Mucosa of descending colon (tissue), 3 donors: ENCODE measurements around the gene MTCL3.

Experiments used
- ATAC-seq: fragments of 200-7000 bp; cut with Tn5 transposase; one replicate; pipeline ENCODE4 v1.9.1; 2020; ENCODE audit warnings: mild to moderate bottlenecking, moderate library complexity
- DNase-seq, 3 donors: peaks; one replicate each; pipeline ENCODE4 v3.0.0-alpha.2; 2020
- H3K36me3 ChIP-seq: fragments of 200-600 bp; one replicate; pipeline ENCODE4 v1.8.0; 2021; ENCODE audit warnings: low read depth, mild to moderate bottlenecking
- H3K4me1 ChIP-seq: fragments of 200-600 bp; one replicate; pipeline ENCODE4 v1.8.0; 2021; ENCODE audit warnings: low read depth, mild to moderate bottlenecking
- H3K4me3 ChIP-seq: fragments of 200-600 bp; one replicate; pipeline ENCODE4 v1.8.0; 2021; ENCODE audit warnings: mild to moderate bottlenecking
- H3K9me3 ChIP-seq: fragments of 200-600 bp; one replicate; pipeline ENCODE4 v1.8.0; 2021; ENCODE audit warnings: mild to moderate bottlenecking
- intact Hi-C, 2 donors: fragments of 100-400 bp; cut with DNase I in 1 of 2; cut with micrococcal nuclease in 1 of 2; formaldehyde crosslinking; loops; one replicate each; pipeline versions ENCODE4 v1.11.0 to v1.11.1; 2022; cut with DNase I, micrococcal nuclease
- TF ChIP-seq, protein P1 (sequence below): fragments of 200-600 bp; IDR thresholded peaks from one replicate; pipeline ENCODE4 v1.8.0; 2022; ENCODE audit warnings: antibody characterized with exemption, mild to moderate bottlenecking
- donor health status: DM: no; HTN: no; CAD: no; lungs with moderate emphysema.
- donor health status: DM: no; HTN: no; CAD: no.
- donor health status: DM: no; HTN: yes; CAD: no.

Gene MTCL3

GRCh38 chr6:127486934-127487333 lies 32.2 kb downstream of the MTCL3 start:
- ATAC-seq, result no peak
- H3K36me3 ChIP-seq, result no peaks in the 10 kb centered on the region
- intact Hi-C loops, result no loop called here

GRCh38 chr6:127484212-127484863 lies 34.8 kb downstream of the MTCL3 start:
- ATAC-seq (peak; percentile 92), DNase-seq (no peak)
- Histone ChIP-seq H3K4me1 (no peaks in the 10 kb centered on the region), H3K9me3 (no peaks in the 10 kb centered on the region), H3K36me3 (no peaks in the 10 kb centered on the region), H3K4me3 (no peak overlapping the region)
- TF ChIP-seq, protein P1, sequence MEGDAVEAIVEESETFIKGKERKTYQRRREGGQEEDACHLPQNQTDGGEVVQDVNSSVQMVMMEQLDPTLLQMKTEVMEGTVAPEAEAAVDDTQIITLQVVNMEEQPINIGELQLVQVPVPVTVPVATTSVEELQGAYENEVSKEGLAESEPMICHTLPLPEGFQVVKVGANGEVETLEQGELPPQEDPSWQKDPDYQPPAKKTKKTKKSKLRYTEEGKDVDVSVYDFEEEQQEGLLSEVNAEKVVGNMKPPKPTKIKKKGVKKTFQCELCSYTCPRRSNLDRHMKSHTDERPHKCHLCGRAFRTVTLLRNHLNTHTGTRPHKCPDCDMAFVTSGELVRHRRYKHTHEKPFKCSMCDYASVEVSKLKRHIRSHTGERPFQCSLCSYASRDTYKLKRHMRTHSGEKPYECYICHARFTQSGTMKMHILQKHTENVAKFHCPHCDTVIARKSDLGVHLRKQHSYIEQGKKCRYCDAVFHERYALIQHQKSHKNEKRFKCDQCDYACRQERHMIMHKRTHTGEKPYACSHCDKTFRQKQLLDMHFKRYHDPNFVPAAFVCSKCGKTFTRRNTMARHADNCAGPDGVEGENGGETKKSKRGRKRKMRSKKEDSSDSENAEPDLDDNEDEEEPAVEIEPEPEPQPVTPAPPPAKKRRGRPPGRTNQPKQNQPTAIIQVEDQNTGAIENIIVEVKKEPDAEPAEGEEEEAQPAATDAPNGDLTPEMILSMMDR, result no peak
- intact Hi-C loops, result no loop called here

More at GRCh38 chr6:127486934-127487333, 32.2 kb downstream of the MTCL3 start:
- H3K4me1 ChIP-seq, result no peaks in the 10 kb centered on the region
- H3K4me3 ChIP-seq, result no peak overlapping the region
- TF ChIP-seq, protein P1, result no peak
- H3K9me3 ChIP-seq, result no peaks in the 10 kb centered on the region
- DNase-seq, result no peak

DNA sequence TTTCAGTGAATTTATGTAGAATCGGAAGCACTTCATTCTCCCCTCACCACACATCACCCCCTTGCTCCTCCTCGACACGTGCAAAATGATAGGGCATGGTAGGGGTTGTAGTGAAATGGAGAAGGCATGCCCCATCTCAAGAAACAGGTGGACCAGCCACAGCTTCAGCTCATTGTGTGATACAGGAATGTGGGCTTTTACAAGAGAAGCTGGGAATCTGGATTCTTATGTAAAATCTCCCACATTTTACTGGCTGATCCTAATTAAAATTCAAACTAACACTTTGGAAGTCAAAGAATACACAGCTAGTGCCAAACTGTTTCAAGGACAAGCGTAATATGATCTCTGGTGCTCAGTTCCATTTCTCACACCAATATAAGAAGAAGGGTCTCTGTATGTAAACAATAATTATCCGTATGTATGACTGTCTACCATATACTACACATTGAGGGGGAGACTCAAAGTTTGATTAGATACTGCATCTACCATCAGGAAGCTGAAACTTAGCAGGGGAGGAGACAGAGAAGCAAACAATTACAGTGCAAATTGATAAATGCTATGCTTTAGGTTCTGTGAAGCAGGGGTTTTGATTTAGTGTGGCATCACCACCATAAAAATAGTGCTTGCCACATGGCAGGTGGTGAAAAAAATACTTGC lies 35.6 kb downstream of the MTCL3 start:
- Histone ChIP-seq H3K4me1 (no peaks in the 10 kb centered on the region), H3K4me3 (no peak overlapping the region), H3K36me3 (no peaks in the 10 kb centered on the region), H3K9me3 (no peaks in the 10 kb centered on the region)
- TF ChIP-seq, protein P1, result no peak
- ATAC-seq (peak; percentile 22), DNase-seq (no peak)
- intact Hi-C loops, result no loop called here

DNA sequence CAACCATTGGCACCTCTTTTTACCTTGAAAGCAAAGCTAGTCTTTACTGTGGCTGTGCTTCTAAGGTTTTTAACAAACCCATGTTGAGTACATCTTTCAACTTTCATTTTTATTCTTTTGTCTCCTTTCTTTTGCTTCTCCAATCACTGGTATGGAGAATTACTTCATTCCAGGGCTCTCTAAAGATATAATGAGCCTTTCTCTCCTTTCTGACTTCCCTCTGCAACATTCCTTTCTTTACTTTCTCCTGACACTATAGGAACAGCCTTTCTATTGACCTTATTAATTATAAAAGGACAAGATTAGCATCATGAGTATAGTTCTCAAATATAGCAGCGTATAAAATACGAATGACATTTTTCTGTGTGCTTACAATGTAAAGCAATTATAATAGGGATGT lies 36.8 kb downstream of the MTCL3 start:
- TF ChIP-seq, protein P1, result no peak
- Histone ChIP-seq H3K9me3 (no peaks in the 10 kb centered on the region), H3K4me3 (no peak overlapping the region), H3K4me1 (no peaks in the 10 kb centered on the region), H3K36me3 (no peaks in the 10 kb centered on the region)
- ATAC-seq, result no peak
- intact Hi-C loops, result no loop called here
- DNase-seq, result no peak

DNA sequence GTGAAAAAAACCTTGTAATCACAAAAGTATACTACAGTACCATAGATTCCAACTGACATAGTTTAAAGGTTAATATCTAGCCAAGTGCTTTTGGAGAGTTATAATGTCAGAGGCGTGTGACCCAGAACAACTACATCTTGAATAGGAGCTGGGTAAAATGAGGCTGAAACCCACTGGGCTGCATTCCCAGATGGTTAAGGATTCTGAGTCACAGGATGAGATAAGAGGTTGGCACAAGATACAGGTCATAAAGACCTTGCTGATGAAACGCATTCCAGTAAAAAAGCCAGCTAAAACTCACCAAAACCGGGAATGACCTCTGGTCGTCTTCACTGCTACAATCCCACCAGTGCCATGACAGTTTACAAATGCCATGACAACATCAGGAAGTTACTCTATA lies 37.5 kb downstream of the MTCL3 start:
- H3K4me3 ChIP-seq, result no peak overlapping the region
- intact Hi-C loops, result no loop called here
- H3K36me3 ChIP-seq, result no peaks in the 10 kb centered on the region
- peak; percentile 45 for ATAC-seq
- H3K4me1 ChIP-seq, result no peaks in the 10 kb centered on the region
- H3K9me3 ChIP-seq, result no peaks in the 10 kb centered on the region
- DNase-seq, result no peak
- TF ChIP-seq, protein P1, result no peak
